ENCODE measurements around the gene CDC14A. TPM values are rescaled to one million over a fixed set of nuclear protein-coding genes. Genes with fewer than 3 reads are reported as not detected.

Gene CDC14A
- total RNA-seq, 1 donor from 2014 or later, result 17.8 TPM

- intact Hi-C loops (cut with DNase I), result no loop called here
- ATAC-seq (no peak), DNase-seq (no peak)
- Histone ChIP-seq H3K27ac (no peak overlapping the region), H3K4me1 (no peaks in the 10 kb centered on the region), H3K27me3 (ENCODE audit: low read depth) (no peaks in the 10 kb centered on the region), H3K9me3 (peaks cover 19% of the 10 kb centered on the region), H3K4me3 (no peak overlapping the region), H3K36me3 (no peaks in the 10 kb centered on the region)
- TF ChIP-seq CTCF (IDR thresholded peaks at IDR 0.05), result no peak
Observed at GRCh38 chr1:100557606-100557953, 205.3 kb downstream of the CDC14A start.

- H3K4me3 ChIP-seq, result no peak overlapping the region
- H3K4me1 ChIP-seq, result no peaks in the 10 kb centered on the region
- no peak for DNase-seq
- TF ChIP-seq CTCF (IDR thresholded peaks at IDR 0.05), result no peak
- no peaks in the 10 kb centered on the region for H3K36me3 ChIP-seq
- ATAC-seq, result no peak
- intact Hi-C loops (cut with DNase I), result no loop called here
- H3K27me3 ChIP-seq (ENCODE audit: low read depth), result no peaks in the 10 kb centered on the region
- H3K9me3 ChIP-seq, result no peaks in the 10 kb centered on the region
- H3K27ac ChIP-seq, result no peak overlapping the region
Observed at GRCh38 chr1:100565533-100565932, 213.2 kb downstream of the CDC14A start.

- Histone ChIP-seq H3K27me3 (ENCODE audit: low read depth) (no peaks in the 10 kb centered on the region), H3K4me1 (no peaks in the 10 kb centered on the region), H3K27ac (no peak overlapping the region), H3K4me3 (no peak overlapping the region), H3K9me3 (no peaks in the 10 kb centered on the region), H3K36me3 (no peaks in the 10 kb centered on the region)
- intact Hi-C loops (cut with DNase I), result no loop called here
- no peak for TF ChIP-seq CTCF (IDR thresholded peaks at IDR 0.05)
- no peak for ATAC-seq
- no peak for DNase-seq
Observed at GRCh38 chr1:100565937-100566699, 213.8 kb downstream of the CDC14A start.

- H3K27ac ChIP-seq, result no peak overlapping the region
- no peaks in the 10 kb centered on the region for H3K36me3 ChIP-seq
- no peaks in the 10 kb centered on the region for H3K27me3 ChIP-seq (ENCODE audit: low read depth)
- H3K9me3 ChIP-seq, result no peaks in the 10 kb centered on the region
- no peak for ATAC-seq
- no peak for DNase-seq
- TF ChIP-seq CTCF (IDR thresholded peaks at IDR 0.05), result no peak
- H3K4me1 ChIP-seq, result no peaks in the 10 kb centered on the region
- H3K4me3 ChIP-seq, result no peak overlapping the region
- intact Hi-C loops (cut with DNase I), result no loop called here
Observed at GRCh38 chr1:100567062-100567461, 214.8 kb downstream of the CDC14A start.

Other genes with a start within 250 kb of the CDC14A start
- gene SASS6, start 219.6 kb upstream of the CDC14A start, total RNA-seq, result 3.0 TPM
- gene TRMT13, start 219.3 kb upstream of the CDC14A start, total RNA-seq, result 17.8 TPM
- 0.71 TPM for gene LRRC39, start 174.2 kb upstream of the CDC14A start, total RNA-seq
- 17.4 TPM for gene DBT, start 102.7 kb upstream of the CDC14A start, total RNA-seq
- gene RTCA, start 86.3 kb upstream of the CDC14A start, total RNA-seq, result 31.1 TPM
- gene GPR88, start 185.6 kb downstream of the CDC14A start, total RNA-seq, result 0.09 TPM

Data from lower lobe of right lung (tissue), 2 donors.